T1000 (cell line): ENCODE measurements around the gene ENDOV.

Experiments
- DNase-seq: peaks from one replicate; lab custom pipeline; 2025; ENCODE audit warnings: mixed read lengths; lab: John Stamatoyannopoulos, UW

Gene ENDOV

DNA sequence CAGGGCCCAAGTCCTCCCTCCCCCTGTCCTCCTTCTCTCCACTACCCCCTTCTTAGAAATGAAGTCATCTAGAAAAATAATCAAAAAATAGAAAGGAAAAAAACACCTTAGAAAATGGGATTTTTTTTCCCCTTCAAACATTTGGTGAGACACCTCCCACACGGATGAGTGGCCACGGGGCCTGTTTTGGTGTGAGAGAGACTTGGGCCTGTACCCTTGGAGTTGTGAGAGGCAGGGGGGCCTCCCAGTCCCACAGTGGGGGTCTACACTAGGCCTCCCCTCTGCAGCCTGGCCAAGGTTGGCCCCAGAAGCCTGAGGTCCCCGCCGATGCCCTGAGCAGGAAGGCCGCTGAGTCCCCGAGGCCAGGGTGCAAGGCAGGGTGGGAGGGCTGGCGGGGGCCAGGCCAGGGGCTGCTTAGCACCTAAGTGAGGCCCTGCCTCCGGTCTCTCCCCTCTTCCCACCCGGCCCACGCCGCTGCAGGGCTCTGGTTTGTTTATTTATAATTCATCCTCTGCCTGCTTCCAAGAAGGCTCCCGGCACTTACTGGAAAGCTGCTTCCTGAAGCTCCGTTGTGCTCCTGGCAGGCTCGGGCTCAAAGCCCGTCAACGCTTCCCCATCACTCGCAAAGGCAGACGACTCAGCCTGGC lies 35.1 kb downstream of the ENDOV start:
- DNase-seq = no peak

DNA sequence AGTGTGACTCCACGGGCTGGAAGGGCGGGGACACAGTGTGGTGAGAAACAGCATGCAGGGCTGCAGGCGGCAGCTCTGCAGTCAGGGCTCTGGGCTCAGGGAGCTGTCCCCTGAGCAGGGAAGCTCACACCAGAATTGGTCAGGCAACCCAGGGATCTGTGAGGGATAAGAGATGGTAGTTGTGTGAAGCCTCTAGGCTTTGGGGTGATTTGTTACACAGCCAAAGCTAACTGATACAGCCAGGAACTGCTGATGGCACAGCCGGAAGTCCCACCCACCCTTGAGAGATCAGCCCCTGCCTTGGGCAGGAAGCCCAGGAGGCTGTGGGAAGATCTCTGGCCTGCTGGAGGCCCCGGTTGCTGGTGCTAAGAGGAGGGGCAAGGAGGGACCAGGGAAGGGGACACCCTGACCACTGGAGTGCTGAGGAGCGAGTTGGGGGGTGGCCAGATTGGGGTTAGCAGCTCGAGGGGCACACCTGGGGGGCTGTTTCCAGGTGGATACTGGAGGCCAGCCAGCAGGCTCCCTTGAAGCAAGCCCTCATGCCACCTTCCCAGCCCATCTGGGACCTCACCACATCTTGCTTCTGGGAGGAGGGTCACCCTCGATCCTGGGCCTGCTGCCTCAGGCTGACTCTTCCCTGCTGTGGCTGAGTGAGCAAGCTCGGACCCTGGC lies 36.3 kb downstream of the ENDOV start:
- DNase-seq = no peak

DNA sequence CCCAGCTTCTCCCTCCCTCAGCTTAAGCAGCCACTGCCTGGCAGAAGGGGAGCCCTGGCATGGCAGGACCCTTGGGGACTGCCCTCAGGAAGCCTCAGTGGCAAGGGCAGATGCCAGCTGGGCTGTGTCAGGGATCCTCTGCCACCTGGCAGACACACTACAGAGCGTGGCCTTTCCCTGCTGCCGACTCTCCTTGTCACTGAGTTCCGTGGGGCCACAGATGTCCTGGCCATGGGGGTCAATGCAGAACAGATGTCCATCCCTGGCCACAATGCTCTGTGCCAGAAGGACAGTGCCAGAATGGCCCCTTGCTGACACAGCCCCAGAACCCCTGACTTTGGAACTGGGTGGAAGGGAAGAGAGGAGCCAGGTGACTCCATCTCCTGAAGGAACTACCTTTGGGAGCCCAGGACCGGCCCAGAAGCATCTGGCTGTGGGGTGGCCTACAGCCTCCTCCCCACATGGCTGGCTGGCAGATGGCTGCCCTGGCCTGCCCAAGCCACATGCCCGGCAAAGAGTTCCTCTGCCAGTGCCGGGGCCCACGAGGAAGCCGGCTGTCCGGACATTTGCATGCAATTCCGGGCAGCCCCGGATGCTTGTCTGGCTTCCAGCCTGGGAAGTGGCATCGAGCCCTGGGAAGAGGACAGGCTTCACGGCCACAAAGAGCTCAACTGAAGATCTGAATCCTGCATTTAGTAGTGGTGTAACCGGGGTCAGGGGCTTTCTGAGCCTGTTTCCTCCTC lies 37.4 kb downstream of the ENDOV start:
- no peak for DNase-seq

DNA sequence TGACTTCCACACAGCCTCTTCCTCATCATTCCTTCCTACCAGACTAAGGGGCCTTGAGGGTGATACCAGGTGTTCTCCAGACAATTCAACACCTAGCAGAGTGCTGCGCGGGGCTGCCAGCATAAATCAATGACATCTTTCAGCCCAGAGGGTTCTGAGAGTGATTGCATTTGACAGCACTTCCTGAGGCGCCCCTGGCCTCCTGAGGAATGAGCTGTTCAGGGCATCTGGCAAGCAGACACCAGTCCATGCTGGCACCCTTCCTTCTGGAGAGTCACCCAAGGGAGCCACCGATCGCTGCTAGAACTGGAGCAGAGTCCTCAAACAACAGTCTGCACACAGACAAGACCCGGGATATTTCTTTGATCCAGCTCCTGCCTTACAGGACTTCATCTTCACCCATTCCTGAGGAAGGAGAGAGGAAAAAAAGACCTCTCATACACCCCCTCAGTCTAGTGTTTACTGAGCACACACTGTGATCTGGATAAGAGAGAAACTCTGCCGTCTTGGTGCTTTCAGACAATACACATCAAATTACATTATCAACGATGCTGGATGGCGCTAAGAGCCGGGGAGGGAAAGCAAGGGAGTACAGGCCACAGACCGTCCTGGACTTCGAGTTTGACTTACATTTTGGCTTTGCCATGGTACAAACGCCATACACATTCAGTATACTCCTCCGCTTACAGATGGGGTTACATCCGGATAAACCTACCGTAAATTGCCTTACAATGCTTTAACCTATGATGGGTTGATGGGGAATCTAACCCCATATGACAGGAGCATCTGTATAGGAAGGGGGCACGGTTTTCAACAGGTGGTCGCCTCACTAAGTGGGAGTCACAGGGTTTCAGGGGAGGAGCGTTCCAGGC lies 38.4 kb downstream of the ENDOV start:
- no peak for DNase-seq

DNA sequence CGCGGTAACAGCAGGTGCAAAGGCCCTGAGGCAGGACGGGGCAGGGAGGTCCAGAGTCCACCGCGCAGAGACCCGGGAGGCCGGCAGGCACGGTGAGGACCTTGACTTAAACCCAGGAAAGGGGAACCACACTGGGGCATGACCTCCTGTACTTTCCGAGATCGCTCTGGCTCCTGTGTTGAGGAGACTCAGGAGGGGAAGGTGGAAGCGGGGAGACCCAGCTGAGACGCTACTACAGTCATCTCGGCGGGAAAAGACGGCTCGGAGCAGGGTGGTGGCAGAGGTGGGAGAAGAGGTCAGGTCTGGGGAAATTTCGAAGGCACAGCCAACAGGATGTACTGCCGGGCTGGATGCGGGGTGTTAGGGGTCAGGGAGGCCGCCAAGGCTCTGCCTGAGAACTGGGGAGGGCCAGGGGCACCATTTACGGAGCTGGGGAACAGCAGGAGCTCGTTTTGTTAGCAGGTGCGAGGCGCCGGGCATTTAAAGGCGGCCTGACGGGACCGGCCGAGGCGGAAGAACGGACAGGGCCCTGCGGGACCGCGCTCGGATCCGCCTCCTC lies 39.1 kb downstream of the ENDOV start:
- no peak for DNase-seq

DNA sequence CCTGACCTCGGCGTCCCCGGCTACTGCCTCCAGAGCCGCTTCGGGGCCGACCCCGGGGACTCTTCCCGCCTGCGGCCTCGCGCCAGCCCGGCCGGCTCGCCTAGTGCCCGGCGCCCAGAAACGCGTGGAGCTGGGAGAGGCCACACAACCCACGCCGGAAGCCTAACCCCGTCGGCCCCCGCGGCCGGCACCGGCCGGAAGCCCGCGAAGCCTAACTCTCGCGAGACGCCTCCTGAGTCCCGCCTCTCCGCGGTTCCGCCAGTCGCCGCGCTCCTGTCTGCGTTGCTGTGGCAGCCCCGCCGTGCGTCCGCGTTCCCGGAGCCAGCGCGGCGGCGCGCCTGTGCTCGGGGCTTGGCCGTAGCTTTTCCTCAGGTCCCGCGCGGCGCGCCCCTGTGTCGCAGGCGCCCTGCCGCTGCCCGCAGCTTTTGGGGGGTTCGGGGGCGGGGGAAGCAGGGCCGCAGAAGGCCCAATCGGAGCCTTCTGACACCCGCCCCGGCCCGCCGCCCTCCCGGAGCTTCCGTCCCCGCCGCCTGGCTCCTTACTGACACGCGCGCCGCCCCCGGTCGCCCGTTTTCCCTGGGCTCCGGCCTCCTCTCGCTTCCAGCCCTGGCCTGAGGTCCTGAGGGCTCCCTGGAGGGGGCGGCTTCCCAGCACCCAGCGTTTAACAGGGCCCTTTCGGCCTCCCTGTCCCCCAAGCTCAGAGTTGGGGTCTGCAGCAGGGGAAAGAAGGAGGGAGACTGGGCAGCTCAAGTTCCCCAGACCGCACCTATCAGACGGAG lies 39.8 kb downstream of the ENDOV start:
- peak; percentile 95 for DNase-seq

DNA sequence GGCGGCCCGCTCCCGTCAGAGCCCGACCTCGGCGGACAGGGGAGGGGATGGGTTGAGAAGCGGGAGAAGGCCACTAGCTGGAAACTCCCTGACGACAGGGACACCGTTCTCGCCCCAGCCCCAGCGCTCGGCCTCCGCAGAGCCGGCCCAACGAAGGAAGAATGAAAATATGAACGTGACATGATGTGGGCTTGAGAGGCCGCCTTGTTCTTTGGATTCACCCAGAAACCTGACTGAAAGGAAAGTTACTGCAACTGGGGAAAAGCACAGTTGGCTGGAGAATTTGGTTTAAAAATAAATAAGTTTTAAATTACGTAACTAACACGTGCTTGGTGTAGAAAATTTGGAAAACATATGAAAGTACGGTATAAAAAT lies 40.4 kb downstream of the ENDOV start:
- DNase-seq = no peak

DNA sequence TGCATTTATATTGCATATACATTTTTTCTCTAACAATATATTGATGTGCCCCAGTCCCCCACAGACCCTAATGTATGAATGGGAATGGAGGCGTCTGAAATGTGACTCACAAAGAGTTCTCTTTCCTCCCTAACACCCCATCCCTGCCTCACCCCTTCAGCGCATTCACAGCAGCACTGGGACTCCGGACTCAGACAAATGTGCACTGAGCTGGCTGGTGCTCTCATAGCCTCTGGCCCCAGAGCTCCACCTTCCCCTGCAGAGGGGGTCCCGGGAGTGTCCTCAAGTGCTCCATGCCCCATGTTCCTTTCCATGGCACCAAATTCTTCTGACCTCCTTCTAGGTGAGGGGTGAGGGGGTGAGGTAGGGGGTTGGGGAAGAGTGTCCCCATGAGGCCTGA lies 40.8 kb downstream of the ENDOV start:
- DNase-seq = no peak

DNA sequence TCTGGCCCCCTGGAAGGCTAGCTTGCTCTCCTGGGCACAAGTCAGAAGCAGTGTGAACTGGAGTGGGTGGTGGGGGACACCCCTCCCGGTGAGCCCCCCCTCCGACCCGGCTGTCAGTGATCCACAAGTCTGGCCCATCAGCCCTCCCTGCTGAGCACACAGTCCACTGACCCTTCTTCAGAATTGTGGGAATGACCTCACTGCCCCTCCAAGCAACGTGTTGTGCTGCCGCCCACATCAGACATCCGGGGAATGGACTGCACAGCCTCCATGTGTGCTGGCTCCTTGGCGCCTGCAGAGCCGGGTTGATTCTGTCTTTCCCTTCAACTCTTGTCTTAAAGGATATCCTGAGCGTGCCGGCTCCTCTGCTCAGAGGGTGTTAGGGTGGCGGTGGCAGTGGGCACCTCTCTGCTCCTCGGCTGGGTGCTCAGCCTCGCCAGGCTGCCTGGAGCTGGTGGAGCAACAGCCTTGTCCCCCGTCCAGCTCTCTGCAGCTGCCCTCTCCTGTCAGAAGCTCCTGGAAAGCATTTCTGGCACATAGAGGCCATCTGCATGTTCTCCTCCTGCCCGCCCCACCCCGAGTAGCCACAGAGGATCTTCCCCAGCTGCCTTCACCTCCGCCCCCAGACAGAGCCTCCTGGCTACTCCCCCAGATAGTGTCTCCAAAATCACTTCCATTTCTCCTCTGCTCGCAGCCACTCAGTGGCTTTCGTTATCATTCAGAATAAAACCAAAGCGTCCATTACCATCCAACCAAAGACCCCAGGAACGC lies 41.7 kb downstream of the ENDOV start:
- DNase-seq = no peak

DNA sequence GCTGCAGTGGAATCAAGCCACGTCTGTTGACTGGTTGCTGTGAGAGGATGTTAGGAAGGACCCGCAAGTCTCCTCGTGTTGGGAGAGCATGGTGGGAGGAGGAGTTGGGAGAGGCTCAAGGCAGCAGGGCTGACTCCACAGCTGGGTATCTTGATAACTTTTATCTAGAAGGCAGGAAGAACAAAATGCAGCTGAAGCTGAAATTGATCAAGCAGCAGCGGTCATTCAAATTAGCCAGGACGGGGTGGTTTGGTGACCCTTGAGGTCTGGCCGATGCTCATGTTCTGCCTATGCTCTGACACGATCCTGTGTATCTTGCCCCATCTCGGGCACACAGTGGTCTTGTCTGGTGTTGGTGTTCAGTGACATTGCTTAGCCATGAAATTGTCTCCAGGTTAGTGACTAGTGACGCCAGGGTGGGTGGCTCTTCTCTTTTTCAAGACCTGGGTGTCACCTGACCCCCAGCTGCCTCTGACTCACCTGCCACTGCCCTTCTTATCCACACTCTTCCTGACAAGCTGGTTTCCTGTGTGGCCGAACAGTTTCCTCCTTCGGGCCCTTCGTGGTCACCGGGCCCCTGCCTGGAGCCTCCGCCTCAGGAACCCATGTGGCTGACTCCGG lies 42.4 kb downstream of the ENDOV start:
- no peak for DNase-seq

DNA sequence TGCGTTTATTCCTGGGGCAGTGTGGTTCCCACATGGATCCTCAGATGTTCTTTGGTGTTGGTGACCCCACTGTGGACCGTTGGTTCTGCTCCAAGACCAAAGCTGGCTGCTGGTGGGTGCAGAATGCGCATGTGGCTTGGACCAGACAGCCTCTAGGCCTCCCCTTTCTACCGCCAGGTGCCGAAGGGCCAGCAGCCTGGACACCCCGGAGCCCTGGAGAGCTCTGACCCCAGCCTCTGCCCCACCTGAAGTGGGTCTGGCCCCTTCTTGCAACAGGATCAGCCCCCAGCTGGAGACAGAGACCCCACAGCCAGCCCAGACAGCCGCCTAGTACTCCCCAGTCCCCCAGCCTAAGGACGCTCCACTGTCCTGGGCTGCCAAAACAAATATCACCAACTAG lies 43.0 kb downstream of the ENDOV start:
- no peak for DNase-seq

DNA sequence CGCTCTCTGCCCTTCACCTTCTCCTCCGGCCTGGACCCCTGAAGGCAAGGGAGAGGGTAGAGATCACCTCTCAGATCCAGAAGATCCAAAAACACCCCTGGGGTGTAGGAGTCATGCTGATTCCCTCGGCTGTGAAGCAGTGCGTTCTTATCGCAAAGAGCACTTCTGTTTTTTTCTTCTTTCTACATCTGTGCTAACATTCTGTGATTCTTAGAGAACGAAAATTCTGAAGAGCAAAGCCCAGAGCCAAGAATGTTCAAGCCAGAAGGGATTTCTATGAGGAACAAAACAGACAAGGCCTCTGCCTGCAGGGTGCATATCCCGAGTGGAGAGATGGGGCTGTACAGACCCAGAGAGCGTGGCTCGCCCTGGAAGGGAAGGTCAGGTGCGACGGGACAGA lies 44.3 kb downstream of the ENDOV start:
- no peak for DNase-seq

DNA sequence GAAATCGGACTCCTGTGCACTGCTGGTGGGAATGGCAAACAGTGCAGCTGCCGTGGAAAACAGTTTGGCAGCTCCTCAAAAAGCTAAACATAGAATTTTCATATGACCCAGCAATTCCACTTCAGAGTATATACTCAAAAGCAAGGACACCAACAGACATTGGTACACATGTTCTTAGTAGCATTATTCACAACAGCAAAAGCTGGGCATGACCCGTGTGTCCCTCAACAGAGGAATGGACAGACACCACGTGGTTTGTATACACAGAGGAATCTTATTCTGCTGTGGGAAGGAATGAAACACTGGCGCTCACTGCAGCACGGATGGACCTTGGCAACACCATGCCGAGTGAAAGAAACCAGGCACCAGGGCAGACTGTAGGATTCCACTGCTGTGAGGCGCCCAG lies 45.5 kb downstream of the ENDOV start:
- no peak for DNase-seq

DNA sequence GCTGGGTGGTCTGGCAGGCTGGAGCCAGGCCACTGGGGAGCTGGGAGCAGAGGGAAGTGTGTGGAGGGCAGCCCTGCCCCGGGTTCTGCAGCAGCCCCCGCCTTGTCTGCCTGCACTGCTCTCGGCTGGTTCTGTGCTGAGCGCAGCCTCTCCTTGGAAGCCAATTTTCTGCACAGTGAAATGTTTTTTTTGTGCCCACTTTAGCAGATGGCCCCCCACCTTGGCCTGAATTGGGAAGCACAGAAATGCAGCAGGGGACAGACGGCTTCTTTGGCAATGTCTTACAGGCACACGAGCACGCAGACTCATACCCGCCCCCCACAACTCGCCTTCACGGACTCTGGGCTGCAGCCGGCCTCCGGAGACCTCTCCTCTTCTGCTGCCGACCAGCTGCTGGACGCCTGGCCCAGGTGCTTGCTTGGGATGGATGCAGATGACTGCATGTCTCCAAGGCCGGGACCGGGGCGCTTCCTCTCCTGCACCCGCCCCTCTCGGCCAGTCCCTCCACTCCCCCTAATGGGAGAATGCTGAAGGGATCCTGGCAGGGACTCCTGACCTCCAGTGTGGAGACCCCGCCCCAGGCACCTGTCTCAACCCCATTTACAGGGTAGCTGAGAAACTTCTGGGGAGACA lies 46.7 kb downstream of the ENDOV start:
- no peak for DNase-seq

DNA sequence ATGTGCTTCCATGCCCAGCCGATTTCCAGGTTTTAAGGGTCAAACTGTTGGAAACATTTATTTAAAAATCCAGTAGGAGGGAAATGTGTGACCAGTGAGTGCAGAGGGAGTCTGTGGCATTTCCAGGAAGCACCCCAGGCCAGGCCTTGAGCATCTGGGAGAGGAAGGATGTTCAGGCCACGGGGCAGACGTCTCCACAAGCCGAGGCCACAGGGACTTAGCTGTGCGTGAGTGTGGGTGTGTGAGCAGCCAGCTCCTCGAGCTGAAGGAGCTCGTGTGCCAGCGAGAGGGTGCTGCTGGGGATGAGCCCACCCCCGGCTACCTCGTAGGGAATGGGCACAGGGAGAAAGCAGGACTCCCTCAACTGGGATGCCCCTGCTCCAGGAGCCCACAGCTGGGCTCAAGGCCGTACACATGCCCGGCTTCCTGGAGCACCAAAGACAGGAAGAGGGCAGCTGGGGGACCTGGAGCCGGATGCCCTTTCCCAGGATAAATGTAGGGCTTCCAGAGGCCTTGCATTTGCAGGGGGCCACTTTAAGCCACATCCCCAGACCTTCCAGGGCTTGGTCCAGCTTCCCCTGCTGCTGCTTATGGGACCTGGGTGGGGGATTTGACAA lies 48.9 kb downstream of the ENDOV start:
- no peak for DNase-seq

DNA sequence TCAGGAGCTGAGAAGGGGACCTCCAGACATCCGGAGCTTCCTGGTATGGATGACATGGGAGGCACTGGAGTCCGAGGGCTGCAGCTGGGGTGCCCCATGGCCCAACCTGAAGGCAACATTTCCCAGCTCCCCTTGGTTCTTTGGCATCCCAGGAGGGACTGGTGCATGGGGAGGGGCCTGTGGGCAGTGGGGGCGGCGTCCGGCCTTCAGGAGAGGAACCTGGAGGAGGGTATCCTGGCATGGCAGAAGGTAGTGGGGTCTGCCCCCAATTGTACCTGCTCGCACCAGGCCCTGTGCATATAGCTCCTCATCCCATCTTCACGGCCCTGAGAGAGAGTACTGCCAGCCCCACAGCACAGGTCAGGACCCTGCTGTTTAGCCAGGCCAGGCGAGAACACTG lies 49.5 kb downstream of the ENDOV start:
- DNase-seq = no peak

DNA sequence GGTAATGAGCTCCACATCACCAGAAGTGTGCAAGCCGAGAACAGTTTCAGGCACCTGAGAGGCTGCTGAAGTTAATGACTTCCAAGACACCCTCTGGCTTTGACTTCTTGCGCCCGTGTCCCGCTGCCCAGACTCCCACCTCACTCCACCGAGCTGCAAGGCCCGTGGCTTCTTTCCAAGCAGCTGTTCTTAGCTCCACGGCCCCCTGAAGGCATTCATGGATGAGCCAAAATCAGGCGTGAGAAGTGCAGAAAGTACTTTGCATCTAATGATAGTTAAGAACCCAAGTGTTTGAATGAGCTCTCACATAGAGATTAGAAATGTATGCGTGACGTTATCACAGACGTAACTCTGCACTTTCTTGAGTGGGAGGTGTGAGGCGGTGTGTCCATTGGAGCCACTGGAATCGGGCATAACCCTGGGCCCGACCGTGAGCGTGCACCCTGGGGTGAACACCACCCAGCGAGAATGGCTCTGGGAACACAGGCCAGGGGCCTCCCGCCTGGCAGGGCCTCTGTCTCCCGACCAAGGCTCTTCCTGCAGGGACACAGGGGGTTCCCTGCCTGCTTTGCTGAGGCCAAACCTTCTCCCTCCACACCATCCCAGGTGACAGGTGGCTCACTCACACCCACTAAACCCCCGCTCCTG lies 50.5 kb downstream of the ENDOV start:
- no peak for DNase-seq

DNA sequence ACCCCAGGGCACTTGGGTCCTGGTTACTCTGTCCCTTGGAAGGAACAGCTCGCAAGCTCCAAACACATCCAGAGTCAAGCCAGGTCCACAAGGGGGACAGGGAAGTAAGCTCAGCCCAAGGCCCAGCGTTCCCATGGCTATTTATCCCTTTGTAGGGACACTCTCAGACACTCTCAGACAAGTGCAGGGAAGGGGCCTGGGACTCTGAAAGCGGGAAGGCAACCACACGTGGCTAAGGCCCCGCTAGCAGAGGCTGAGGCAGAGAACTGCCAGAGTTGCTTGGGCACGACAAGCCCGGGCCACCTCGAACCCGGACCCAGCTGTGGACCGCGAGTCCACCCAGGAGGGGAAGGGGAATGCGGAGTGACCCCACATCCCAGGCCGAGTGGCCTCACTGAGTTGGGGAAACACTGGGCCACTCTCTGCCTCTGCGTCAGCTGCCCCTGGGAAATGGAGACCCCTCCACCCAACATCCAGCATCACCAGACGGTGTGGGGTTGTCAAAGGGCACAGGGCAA lies 51.3 kb downstream of the ENDOV start:
- no peak for DNase-seq
